Neural progenitor cell (in vitro differentiated cells): ENCODE data around the gene DOCK4.

Experiments used
- EZH2 ChIP-seq: fragments of 200-600 bp; sonication (generic); IDR thresholded peaks from 2 replicates; pipeline ENCODE4 v1.6.1; 2017; ENCODE audit warnings: antibody characterized with exemption, mild to moderate bottlenecking, moderate library complexity
- TF ChIP-seq, protein P1 (sequence below): fragments of 200-600 bp; sonication (generic); IDR thresholded peaks from 2 replicates; pipeline ENCODE4 v1.5.1; 2017; ENCODE audit warnings: antibody characterized with exemption, mild to moderate bottlenecking

DNA sequence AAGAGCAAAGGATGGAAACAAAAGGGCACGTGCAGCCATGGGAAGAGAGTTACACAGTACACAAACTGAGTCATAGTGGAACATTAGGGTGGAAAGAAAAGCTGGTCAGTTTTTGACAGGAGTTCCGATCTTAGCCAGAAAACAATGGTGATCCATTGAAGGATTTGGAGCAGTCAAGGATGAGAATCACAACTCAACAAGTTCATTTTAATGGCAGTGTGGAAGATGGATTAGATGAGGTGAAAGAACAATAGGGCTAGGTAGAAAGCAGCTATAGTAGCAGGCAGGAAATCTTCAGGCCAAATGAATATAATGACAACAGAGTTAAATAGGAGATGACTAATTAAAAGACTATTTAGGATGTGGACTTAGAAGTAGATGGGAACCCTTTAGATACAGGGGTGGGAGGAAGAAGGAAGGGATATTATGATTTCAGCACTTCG is 136.3 kb downstream of the DOCK4 start:
- TF ChIP-seq, protein P1, sequence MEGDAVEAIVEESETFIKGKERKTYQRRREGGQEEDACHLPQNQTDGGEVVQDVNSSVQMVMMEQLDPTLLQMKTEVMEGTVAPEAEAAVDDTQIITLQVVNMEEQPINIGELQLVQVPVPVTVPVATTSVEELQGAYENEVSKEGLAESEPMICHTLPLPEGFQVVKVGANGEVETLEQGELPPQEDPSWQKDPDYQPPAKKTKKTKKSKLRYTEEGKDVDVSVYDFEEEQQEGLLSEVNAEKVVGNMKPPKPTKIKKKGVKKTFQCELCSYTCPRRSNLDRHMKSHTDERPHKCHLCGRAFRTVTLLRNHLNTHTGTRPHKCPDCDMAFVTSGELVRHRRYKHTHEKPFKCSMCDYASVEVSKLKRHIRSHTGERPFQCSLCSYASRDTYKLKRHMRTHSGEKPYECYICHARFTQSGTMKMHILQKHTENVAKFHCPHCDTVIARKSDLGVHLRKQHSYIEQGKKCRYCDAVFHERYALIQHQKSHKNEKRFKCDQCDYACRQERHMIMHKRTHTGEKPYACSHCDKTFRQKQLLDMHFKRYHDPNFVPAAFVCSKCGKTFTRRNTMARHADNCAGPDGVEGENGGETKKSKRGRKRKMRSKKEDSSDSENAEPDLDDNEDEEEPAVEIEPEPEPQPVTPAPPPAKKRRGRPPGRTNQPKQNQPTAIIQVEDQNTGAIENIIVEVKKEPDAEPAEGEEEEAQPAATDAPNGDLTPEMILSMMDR = no peak
- TF ChIP-seq EZH2 = no peak
